Gastroesophageal sphincter (tissue), 3 donors: ENCODE results near the gene COG1.

ENCODE experiments used
- POLR2A ChIP-seq, 2 donors: fragments of 450-650 bp; IDR thresholded peaks; one replicate each; pipeline ENCODE4 v1.6.1; 2017; ENCODE audit warnings: antibody characterized with exemption in 2 of 2, mild to moderate bottlenecking in 2 of 2, moderate library complexity in 1 of 2
- TF ChIP-seq, protein P1 (sequence below), 4 experiments: fragments of 200-600 bp in 2 of 4; fragments of 450-650 bp in 2 of 4; sonication (generic) in 1 of 4; IDR thresholded peaks; one replicate each; pipeline ENCODE4 v1.5.1; 2017 to 2019; ENCODE audit warnings: antibody characterized with exemption in 4 of 4, mild to moderate bottlenecking in 2 of 4, moderate library complexity in 2 of 4

GRCh38 chr17:73198930-73199260, 6.0 kb downstream of the COG1 start:
- TF ChIP-seq, protein P1, sequence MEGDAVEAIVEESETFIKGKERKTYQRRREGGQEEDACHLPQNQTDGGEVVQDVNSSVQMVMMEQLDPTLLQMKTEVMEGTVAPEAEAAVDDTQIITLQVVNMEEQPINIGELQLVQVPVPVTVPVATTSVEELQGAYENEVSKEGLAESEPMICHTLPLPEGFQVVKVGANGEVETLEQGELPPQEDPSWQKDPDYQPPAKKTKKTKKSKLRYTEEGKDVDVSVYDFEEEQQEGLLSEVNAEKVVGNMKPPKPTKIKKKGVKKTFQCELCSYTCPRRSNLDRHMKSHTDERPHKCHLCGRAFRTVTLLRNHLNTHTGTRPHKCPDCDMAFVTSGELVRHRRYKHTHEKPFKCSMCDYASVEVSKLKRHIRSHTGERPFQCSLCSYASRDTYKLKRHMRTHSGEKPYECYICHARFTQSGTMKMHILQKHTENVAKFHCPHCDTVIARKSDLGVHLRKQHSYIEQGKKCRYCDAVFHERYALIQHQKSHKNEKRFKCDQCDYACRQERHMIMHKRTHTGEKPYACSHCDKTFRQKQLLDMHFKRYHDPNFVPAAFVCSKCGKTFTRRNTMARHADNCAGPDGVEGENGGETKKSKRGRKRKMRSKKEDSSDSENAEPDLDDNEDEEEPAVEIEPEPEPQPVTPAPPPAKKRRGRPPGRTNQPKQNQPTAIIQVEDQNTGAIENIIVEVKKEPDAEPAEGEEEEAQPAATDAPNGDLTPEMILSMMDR (IDR thresholded peaks at IDR 0.05): no peak
- no peak for TF ChIP-seq POLR2A (IDR thresholded peaks at IDR 0.05)
